Activated CD8-positive, alpha-beta memory T cell treated with anti-CD3 and anti-CD28 coated beads for 36 hours (primary cell): ENCODE measurements around the gene IL19. TPM values are rescaled to one million over a fixed set of nuclear protein-coding genes. Genes with fewer than 3 reads are reported as not detected.
"Not testable (repeated sequence)": the region's sequence is repeated elsewhere in the genome, so short reads cannot be mapped to it uniquely, and the experiment has no call there.

Source experiments
- CTCF ChIA-PET: fragments of 350-600 bp; sonication (Branson Sonifier 250); formaldehyde crosslinking; loops from one replicate; lab custom pipeline; 2021; ENCODE audit warnings: antibody characterized with exemption; lab: Charles Lee
- POLR2A ChIA-PET: fragments of 350-600 bp; sonication (Branson Sonifier 250); formaldehyde crosslinking; loops from one replicate; lab custom pipeline; 2021; ENCODE audit warnings: antibody characterized with exemption; lab: Charles Lee
- total RNA-seq, 2 experiments: library from RNA; stranded (reverse); gene quantifications; one replicate each; pipeline ENCODE4 v1.2.3, GENCODE V29; 2021

IL19 gene
- total RNA-seq, 2 experiments from 2014 or later = not detected

DNA sequence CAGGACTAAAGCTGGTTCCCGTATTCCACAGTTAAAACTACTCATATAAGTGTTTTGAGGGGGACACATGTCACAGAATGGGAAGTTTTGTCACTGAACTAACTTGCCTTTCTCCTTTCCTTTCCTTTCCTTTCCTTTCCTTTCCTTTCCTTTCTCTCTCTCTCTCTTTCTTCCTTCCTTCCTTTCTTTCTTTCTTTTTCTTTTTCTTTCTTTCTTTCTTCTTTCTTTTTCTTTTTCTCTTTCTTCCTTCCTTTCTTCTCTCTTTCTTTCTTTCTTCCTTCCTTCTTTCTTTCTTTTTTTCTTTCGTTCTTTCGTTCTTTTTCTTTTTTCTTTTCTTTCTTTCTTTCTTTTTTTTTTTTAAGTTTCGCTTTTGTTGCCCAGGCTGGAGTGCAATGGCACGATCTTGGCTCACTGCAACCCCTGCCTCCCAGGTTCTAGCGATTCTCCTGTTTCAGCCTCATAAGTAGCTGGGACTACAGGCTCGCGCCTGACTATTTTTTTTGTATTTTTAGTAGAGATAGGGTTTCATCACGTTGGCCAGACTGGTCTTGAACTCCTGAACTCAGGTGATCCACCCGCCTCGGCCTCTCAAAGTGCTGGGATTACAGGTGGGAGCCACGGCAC is 7.7 kb upstream of the IL19 start:
- POLR2A ChIA-PET = not testable (repeated sequence)

DNA sequence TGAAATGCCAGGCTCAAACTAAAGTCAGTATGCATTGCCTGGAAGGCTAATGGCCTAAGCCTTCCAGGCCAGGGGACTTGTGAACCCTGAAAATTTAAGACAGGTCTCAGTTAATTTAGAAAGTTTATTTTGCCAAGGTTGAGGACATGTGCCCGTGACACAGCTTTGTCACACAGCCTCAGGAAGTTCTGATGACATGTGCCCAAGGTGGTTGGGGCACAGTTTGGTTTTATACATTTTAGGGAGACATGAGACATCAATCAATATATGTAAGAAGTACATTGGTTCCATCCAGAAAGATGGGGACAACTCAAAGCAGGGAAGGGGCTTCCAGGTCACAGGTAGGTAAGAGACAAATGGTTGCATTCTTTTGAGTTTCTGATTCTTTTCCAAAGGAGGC is 4.8 kb upstream of the IL19 start:
- CTCF ChIA-PET = interaction anchor here (0.8 to 7.0 kb wide), 10 partner anchors 10 to 146 kb away, joined by 3 to 44 read pairs (median 7); no protein-coding TSS in a partner anchor
- POLR2A ChIA-PET = interaction anchor here (0.5 to 1.2 kb wide), 5 partner anchors 20 to 39 kb away, joined by 3 to 4 read pairs (median 4); no protein-coding TSS in a partner anchor

More for the DNA sequence above, 7.7 kb upstream of the IL19 start:
- CTCF ChIA-PET = interaction anchor here (0.8 to 2.2 kb wide), 3 partner anchors 28 to 47 kb away, joined by 3 to 6 read pairs (median 4); no protein-coding TSS in a partner anchor

DNA sequence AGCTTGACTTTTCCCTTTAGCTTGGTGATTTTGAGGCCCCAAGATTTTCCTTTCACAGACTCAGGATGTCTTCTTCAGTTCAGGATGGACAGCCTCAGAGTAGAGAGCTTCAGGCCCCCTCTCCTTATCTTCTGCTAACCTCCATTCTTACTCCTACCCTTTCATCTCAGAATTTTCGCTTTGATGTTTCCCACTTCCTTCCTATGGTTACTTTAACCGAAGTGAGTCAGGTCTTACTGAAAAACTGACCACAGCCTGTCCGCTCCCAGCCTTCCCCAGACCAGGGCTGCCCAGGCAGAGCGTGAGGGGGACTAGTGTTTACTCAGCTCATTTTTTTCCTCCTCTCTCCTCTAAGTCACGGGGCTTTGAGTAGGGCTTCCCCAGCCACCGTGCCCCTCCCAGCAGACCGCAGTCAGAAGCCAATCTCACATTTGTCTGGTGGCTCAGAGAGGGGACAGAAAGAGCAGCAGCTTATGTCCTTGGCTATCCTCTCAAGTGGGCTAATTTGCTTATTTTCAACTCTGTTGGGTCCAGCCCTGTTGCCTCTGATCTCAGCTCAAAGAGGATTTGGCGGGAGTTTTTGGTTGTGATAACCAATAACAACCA is 4.2 kb upstream of the IL19 start:
- ChIA-PET POLR2A (interaction anchor here (0.8 to 1.2 kb wide), 4 partner anchors 23 to 38 kb away, joined by 3 to 4 read pairs (median 3); no protein-coding TSS in a partner anchor), CTCF (interaction anchor here (0.5 to 7.0 kb wide), 14 partner anchors 9 to 146 kb away, joined by 3 to 44 read pairs (median 5); no protein-coding TSS in a partner anchor)

DNA sequence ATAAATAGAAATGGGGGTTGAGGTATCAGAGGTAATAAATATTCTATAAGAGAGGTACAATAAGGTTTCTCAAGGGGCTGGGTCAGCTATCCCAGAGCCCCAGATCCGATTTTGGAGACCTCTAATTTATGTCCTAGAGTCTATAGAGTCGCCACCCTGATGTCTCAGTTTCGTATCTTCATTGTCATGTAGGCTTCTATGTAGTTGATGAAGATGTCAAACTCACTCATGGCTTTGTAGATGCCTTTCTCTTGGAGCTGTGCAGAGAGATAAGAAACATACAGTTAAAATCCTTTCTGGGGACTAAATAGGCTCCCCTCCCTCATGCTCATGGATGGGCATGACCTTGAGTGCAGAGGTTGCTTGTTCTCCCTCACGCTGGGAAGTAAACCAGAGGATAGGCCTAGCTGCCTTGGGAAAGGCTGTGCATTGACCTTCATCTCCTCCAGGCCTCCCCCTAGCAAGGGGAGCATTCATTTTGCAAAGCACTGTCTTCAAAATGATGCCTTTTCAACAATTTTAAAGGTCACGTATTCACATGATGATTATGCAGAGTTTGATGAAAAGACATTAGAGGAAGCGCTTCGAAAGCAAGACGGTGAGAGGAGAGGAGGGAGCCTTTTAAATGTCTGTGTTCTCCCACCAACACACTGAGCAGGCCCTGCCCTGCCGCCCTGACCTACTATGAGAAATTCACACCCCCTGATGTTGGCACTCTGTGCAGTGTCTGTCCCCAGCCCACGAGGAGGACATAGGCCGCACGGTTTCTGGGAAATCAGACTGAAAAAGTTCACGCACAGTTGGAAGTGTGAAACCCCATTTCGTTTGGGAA is 1.9 kb upstream of the IL19 start:
- CTCF ChIA-PET = interaction anchor here (0.6 to 7.0 kb wide), 11 partner anchors 8 to 144 kb away, joined by 3 to 44 read pairs (median 6); no protein-coding TSS in a partner anchor
- POLR2A ChIA-PET = interaction anchor here (0.7 to 2.3 kb wide), 7 partner anchors 11 to 38 kb away, joined by 3 to 10 read pairs (median 4); no protein-coding TSS in a partner anchor

DNA sequence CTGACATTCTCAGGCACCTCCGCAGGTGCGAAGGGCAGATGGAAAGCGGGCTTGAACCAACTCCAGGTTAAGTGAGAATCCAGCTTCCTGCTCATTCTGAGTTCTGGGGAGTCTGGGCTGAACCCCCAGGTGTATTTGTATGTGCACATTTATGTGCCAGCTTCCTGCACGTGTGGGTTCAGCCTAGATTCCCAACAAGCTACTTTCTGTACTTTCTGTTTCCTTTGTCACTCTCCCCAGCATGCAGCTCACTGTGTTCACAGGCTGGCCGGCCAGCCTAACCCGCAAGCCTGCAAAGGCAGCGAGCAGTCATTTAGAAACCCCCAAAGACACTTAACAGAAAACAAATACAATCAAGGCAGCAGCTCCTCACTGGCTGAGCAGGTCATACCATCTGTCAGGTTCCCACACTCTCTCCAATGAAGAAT is 1.3 kb upstream of the IL19 start:
- CTCF ChIA-PET = interaction anchor here (0.8 to 7.0 kb wide), 11 partner anchors 8 to 143 kb away, joined by 3 to 44 read pairs (median 6); no protein-coding TSS in a partner anchor
- POLR2A ChIA-PET = interaction anchor here (0.7 to 2.3 kb wide), 6 partner anchors 11 to 38 kb away, joined by 3 to 10 read pairs (median 6); no protein-coding TSS in a partner anchor

DNA sequence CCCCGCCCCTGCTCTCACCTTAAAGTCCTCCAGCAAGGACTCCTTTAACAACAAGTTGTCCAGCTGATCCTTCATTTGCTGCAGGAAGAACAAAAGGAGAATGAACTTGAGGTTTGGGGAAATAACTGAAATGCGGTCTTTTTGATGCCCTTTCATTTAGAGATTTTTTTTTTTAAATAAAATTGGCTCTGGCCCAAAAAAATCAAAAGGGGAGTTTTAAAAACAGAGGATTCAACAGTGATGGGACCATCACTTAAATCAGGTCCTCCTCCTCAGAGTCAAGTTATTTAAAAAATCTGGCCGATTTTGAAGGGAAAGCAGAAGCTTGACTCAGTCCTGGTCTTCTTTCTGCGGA is 742 bp downstream of the IL19 start:
- POLR2A ChIA-PET = no interaction called here

DNA sequence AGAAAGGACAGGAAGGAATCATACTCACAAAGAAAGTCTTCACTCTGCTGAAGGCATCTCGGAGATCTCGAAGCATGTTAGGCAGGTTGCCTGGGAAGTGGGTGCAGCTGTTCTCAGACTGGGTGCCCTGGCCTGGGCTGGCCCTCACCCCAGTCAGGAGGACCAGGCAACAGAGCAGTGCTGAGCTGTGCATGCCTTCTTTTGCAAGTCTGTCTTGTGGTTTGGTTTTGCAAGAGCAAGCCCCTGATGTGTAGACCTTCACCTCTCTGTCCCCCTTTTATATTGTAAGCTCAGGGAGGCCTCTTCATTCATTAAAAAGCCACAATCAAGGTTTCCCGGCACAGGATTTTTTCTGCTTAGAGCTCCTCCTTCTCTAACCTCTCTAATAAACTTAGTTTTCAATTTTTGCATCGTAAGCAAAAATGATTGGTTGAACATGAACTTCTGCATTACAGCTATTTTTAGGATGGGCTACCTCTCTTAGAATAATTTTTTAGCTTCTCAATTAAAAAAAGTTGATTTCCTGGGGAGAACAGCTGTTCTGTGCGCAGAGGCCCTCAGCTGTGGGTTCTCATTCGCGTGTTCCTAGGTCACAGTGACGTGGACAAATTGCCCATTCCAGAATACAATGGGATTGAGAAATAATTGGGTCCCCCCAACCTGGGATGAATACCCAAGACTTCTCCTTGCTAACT is 1.8 kb downstream of the IL19 start, which contains the start of gene IL10:
Gene IL10 (minus strand): TSS at position 252 of the 695 bp plus-strand sequence. CDS start 59 bp downstream, at position 193.
- CTCF ChIA-PET = interaction anchor here (0.7 to 7.0 kb wide), 6 partner anchors 10 to 46 kb away, joined by 3 to 44 read pairs (median 4); no protein-coding TSS in a partner anchor
- POLR2A ChIA-PET = no interaction called here

More for the DNA sequence above, 742 bp downstream of the IL19 start:
- CTCF ChIA-PET = interaction anchor here (0.9 to 7.0 kb wide), 5 partner anchors 11 to 45 kb away, joined by 3 to 44 read pairs (median 11); no protein-coding TSS in a partner anchor

DNA sequence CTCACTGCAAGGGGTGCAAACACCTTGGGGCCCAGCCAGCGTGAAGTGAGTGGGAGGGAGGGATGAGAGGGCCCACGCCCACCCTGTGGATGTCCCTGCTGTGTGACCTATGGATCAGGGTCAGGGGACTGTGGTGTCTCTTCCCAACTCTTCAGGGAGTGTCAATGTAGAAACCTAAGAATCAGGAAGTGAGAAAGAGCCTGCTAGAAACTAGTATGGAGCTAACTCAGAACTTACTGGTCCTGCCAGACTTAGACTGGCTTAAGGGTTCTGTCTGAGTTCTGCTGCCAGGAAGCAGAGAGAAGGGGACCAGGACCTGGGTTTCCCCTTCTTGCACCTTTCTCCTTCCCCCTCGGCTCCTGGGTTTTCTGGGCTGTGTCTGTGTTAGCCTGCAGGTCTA is 3.5 kb downstream of the IL19 start:
- POLR2A ChIA-PET = interaction anchor here (1.1 kb wide), 1 partner anchor 21 kb away, joined by 4 read pairs; no protein-coding TSS in a partner anchor
- CTCF ChIA-PET = interaction anchor here (0.7 to 1.4 kb wide), 2 partner anchors 35 to 48 kb away, joined by 3 to 4 read pairs; no protein-coding TSS in a partner anchor

DNA sequence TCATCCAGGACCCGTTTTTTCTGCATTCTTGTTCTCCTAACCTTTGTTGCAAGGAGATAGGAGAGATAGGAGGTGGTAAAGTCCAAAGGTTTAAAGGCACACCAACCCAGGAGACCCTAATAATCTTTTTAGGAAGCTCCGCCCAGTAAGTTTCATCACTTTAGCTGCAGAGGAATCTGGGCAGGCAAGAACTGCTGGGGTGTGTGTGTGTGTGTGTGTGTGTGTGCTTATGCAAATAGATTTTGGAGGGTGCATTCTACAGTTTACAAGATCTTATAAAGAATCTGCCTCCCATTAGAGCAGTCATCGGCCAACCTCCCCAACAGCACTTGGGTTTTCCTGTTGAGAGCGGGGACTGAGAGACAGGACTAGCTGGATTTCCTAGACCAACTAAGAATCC is 5.7 kb downstream of the IL19 start:
- ChIA-PET CTCF (interaction anchor here (0.6 to 1.2 kb wide), 3 partner anchors 8 to 640 kb away, joined by 3 to 5 read pairs (median 3); no protein-coding TSS in a partner anchor), POLR2A (no interaction called here)

DNA sequence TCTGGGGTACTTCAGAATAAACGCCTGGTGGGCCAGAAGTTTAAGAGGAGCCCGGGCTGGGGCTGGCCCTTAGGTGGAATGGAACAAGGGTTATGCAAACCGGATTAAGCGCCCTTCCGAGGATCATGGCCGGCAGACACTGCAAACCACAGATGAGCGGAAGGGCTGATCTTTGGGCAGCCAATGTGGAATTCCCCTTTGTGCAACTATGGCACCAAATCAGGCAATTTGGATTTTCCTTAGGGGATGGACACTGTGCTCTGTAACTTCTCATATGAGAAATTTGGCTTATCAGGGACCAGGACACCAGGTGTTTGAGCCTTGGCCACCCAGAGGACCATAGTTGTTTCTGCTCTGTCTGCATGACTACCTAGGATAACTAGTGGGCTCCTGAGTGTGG is 7.5 kb downstream of the IL19 start:
- ChIA-PET POLR2A (no interaction called here), CTCF (no interaction called here)

DNA sequence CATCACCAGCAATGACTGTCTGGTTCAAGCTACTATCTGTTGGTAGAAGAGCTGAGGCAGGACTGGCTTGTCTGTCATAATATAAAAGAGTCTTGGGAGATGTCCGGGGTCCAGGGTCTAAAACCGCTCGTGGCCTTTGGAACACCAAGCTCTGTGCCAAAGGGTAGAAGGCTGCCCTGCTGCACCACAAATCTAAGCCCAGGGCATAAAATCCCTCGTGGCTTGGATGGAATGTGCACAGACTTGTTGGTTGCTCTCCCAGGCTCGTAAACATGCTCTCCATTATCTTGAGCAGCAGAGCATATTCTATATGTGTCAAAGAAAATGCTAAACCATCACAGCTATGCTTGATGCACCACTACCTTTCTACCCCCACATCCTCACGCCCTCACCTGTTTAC is 8.3 kb downstream of the IL19 start:
- POLR2A ChIA-PET, CTCF ChIA-PET: not testable (repeated sequence)

DNA sequence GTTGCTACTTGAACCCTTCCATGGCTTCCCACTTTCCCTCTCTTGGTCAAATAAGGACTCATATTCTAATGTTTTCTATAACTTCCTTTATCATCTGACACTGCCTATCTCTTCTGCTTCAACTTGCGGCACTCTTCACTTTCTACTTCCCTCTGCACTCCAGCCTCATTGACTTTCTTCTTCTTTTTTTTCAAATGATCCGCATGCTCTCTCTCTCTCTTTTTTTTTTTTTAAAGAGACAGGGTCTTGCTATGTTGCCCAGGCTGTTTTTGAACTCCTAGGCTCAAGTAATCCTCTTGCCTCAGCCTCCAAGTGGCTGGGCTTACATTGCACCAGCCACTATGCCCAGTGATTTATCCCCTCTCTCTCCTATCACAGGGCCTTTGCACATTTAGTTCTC is 9.1 kb downstream of the IL19 start:
- ChIA-PET POLR2A (no interaction called here), CTCF (no interaction called here)

DNA sequence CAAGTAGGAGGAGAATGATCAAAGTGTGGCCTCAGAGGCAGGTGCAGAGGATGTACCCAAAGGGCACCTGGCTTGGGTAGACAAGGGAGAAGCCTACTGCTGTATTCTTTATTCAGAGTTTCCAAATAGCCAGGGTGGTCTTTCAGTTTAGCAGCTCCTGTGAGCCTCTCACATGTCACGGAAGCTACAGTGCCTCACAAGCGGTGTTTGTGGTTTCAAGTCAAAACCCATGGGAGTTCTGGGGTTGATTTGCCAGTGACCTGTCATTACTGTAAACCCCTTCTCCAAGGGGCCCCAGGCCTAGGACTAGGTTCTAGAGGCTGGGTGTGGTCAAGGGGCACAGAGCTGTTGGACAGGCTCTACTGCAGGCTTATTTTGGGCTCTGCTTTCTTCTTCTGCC is 11.9 kb downstream of the IL19 start:
- ChIA-PET CTCF (interaction anchor here (2.0 to 3.4 kb wide), 2 partner anchors 11 to 23 kb away, joined by 5 to 11 read pairs; partner anchors contain the start of genes IL10 and IL19), POLR2A (interaction anchor here (1.5 kb wide), 1 partner anchor 15 kb away, joined by 4 read pairs; no protein-coding TSS in a partner anchor)

DNA sequence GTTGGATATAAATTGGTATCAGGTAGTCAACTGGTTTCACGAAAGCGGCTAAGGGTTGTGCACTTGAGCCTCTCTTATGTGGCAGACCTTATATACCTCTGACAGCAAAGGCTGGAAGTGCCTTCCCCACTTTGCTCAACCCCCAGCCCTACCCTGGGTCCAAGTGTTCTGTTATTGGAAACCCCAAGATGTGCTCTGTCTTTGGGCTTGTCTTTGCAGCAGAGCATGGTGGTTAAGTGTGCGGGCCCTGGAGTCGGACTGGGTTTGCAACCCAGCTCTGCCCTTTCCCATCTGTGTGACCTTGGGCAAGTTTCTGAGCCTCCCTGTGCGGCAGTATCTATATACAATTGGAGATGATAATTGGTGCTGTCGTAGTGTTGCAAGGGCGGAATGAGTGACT is 12.9 kb downstream of the IL19 start:
- ChIA-PET POLR2A (interaction anchor here (0.6 to 1.5 kb wide), 3 partner anchors 14 to 123 kb away, joined by 3 to 10 read pairs (median 4); partner anchors contain the start of gene IL19), CTCF (interaction anchor here (0.9 to 3.4 kb wide), 4 partner anchors 12 to 74 kb away, joined by 3 to 11 read pairs (median 5); partner anchors contain the start of genes IL10 and IL19)

DNA sequence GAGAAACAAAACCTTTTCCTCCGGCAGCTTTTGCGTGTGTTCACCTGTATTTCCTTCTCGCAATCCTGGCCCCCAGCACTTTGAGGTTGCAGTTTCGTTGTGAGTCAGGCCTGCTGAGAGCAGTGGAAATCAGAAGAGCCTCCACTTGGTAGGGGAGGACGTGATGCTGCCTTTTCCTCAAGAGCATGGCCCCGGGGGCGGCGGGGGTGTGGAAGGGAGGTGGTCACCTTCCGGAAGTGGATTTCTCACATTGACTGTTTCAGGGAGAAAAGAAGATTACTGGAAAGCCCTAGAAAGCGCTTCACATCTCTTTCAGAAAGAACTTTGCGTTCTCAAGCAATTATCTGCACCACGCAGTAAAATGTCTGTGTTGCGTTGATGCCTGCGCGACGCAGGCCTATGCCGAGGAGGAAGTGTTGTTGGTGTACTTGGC is 13.9 kb downstream of the IL19 start:
- ChIA-PET CTCF (interaction anchor here (0.9 to 3.4 kb wide), 5 partner anchors 8 to 50 kb away, joined by 3 to 11 read pairs (median 3); partner anchors contain the start of genes IL10 and IL19), POLR2A (interaction anchor here (1.4 kb wide), 1 partner anchor 15 kb away, joined by 10 read pairs; the partner anchor contains the start of gene IL19)

DNA sequence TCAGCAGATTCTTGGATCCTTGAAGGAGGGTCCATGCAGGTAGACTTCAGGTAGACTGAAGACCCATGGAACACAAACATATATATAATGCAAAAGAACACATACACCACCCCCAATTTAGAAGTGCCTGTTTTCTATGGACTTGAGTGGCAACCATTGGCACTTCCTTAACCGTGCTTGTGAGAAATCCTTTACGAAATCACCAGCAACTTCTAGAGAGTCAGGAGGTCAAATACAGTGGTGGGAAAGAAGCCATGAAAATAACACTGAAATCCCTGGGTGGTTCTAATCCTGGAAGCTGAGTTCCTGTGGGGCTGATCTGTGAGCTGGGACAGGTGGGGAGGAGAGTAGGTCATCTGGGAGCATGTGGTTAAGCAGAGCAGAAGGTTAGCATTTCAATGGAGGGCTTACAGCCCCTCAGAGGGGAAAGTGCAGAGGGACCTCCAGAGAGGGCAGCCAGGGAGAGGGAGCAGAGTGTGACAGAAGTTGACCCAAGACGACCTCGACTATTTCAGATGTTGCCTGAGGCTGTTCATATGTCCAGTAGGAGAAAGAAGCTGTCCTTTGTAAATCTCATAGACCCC is 14.7 kb downstream of the IL19 start:
- CTCF ChIA-PET = interaction anchor here (0.7 to 2.2 kb wide), 10 partner anchors 9 to 127 kb away, joined by 3 to 11 read pairs (median 4); no protein-coding TSS in a partner anchor
- POLR2A ChIA-PET = interaction anchor here (0.6 to 2.6 kb wide), 4 partner anchors 13 to 20 kb away, joined by 4 to 11 read pairs (median 4); no protein-coding TSS in a partner anchor
